GM12878 (cell line): Measurements from ENCODE around the gene UBASH3A.

Source experiments
- EZH2 ChIP-seq: IDR thresholded peaks from 2 replicates; pipeline ENCODE4 v1.6.1; 2012; ENCODE audit warnings: low read depth, mild to moderate bottlenecking, control low read depth, inconsistent platforms, low read length, borderline replicate concordance; ENCODE audit not compliant: control insufficient read depth
- JUND ChIP-seq: IDR thresholded peaks from 2 replicates; pipeline ENCODE4 v1.6.1; 2012; ENCODE audit warnings: low read depth, mild to moderate bottlenecking, low read length, improper control_type of control experiment, moderate library complexity
- MXI1 ChIP-seq: fragments of 150-350 bp; IDR thresholded peaks from 2 replicates; pipeline ENCODE4 v1.6.1; 2011; ENCODE audit warnings: low read depth, mild to moderate bottlenecking, inconsistent platforms, low read length, improper control_type of control experiment
- SMC3 ChIP-seq: IDR thresholded peaks from 2 replicates; pipeline ENCODE4 v1.6.1; 2011; ENCODE audit warnings: low read length, improper control_type of control experiment, borderline replicate concordance
- TCF7 ChIP-seq: IDR thresholded peaks from 2 replicates; pipeline ENCODE4 v1.6.1; 2014; ENCODE audit warnings: antibody characterized with exemption, borderline replicate concordance
- TF ChIP-seq, protein P1 (sequence below), 3 experiments: IDR thresholded peaks in 2 of 3; conservative IDR thresholded peaks in 1 of 3; 2 replicates each; pipeline ENCODE4 v1.5.1; 2011; ENCODE audit warnings: low read depth in 3 of 3, low read length in 3 of 3, mild to moderate bottlenecking in 3 of 3, control low read depth in 2 of 3, moderate library complexity in 2 of 3, inconsistent platforms in 1 of 3, mixed read lengths in 1 of 3; ENCODE audit not compliant: control insufficient read depth in 2 of 3, insufficient read depth in 1 of 3; ENCODE audit errors: extremely low read depth in 1 of 3

DNA sequence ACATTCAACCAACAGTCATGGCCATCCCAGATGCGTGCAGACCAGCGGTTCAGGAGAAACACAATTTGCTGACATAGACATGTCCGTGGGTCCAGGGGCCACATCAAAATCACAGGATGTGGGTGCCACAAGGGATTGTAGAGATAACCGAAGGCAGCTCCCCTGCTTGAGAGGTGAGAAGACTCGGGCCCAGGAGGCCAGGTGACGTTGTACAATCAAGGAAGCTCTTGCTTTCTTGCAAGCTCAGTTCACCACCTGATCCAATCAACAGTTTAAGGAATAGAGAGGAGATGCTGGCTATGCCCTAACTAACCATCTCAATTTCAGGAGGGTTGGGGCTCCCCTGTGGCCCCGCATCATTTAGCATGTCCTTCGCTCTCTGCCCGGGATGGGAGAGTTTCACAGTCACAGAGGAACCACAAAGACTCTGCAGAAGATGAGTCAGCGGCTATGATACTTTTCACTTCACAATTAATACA is 19.5 kb downstream of the UBASH3A start:
- TF ChIP-seq MXI1 (peak; percentile 24; the same call in 1 of the 2 replicates), JUND (0 out of 2 replicates have a peak, but pooled peaks have one; percentile 43), EZH2 (no peak), TCF7 (peak; percentile 23; the same call in 1 of the 2 replicates), SMC3 (peak; percentile 36; the same call in 1 of the 2 replicates)
- TF ChIP-seq, protein P1, sequence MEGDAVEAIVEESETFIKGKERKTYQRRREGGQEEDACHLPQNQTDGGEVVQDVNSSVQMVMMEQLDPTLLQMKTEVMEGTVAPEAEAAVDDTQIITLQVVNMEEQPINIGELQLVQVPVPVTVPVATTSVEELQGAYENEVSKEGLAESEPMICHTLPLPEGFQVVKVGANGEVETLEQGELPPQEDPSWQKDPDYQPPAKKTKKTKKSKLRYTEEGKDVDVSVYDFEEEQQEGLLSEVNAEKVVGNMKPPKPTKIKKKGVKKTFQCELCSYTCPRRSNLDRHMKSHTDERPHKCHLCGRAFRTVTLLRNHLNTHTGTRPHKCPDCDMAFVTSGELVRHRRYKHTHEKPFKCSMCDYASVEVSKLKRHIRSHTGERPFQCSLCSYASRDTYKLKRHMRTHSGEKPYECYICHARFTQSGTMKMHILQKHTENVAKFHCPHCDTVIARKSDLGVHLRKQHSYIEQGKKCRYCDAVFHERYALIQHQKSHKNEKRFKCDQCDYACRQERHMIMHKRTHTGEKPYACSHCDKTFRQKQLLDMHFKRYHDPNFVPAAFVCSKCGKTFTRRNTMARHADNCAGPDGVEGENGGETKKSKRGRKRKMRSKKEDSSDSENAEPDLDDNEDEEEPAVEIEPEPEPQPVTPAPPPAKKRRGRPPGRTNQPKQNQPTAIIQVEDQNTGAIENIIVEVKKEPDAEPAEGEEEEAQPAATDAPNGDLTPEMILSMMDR (IDR thresholded peaks at IDR 0.05 in 2 of 3, conservative IDR thresholded peaks at IDR 0.05 in 1 of 3; ENCODE audit: control insufficient read depth in 2 of 3, extremely low read depth in 1 of 3, insufficient read depth in 1 of 3, low read depth in 3 of 3, low read length in 3 of 3), result no peak
